HG03565 (cell line): ENCODE results near the gene VPREB1.
"Not testable (repeated sequence)": the region's sequence is repeated elsewhere in the genome, so short reads cannot be mapped to it uniquely, and the experiment has no call there.

Source experiments
- ATAC-seq: cut with Tn5 transposase; IDR thresholded peaks from one replicate; pipeline ENCODE4 v1.9.1; 2021; ENCODE audit warnings: mild to moderate bottlenecking, moderate library complexity; ENCODE audit not compliant: unreplicated experiment

Gene VPREB1

DNA sequence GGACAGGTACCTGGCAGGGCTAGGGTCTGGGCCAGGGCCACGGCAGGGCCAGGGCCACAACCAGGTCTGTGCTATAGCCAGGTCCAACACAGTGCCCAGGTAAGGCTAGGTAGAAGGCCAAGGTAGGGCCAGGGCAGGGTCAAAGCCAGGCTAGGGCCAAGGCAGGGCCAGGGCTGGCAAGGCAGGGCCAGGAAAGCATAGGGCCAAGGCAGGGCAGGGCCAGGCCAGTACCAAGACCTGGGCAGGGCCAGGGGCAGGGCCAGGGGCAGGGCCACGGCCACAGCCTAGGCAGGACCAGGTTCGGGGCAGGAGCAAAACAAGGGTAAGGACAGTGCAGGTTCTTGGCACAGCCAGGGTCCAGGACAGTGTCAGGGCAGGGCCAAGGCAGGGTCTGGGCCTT, 48.1 kb downstream of the VPREB1 start:
- not testable (repeated sequence) for ATAC-seq

DNA sequence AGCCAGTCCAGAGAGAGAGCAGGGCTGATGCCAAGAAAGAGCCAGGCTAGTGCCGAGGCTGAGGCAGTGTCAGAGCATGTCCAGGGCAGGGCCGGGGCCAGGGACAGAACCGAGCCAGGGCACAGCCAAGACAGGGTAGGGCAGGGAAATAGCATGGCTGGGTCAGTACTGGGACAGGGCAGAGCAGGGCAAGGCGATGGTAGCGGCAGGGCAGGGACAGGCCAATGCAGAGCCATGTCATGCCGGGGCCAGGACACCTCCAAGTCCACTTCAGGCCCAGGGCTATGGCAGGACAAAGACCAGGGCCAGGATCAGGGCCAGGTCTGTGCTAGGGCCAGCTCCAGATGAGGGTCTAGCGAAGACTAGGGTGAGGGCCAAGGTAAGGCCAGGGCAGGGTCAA, 48.9 kb downstream of the VPREB1 start:
- ATAC-seq = not testable (repeated sequence)

DNA sequence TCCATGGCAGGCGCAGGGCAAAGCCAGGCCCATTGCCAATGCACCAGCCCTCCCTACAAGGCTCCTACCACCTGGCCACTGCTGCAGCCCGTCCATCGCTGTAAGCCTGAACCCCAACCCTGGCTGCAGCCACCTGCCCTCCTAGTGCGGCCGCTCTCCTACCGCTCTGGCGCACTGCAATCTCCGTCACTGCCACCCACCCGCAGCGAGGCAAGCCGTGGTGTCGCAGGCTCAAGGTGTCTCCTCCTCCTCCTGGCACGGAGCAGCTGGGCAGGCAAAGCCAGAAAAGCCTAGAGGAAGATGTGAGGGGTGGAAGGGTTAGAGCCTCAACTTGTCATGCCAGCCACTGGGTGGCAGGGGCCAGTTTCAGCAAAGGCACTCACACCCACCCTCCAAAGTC, 50.1 kb downstream of the VPREB1 start:
- ATAC-seq = not testable (repeated sequence)
